A549 (cell line): ENCODE data around the gene CNTNAP5. TPM values are rescaled to one million over a fixed set of nuclear protein-coding genes. Genes with fewer than 3 reads are reported as not detected.

ENCODE experiments used
- ATAC-seq, 2 experiments: fragments of 200-7000 bp in 1 of 2; fragments of >200 bp in 1 of 2; cut with Nextera tagmentation in 1 of 2; cut with Tn5 transposase in 1 of 2; 3 replicates each; pipeline versions ENCODE4 v1.8.0 to v1.9.1; 2018 to 2020; ENCODE audit warnings: mild to moderate bottlenecking in 1 of 2, moderate library complexity in 1 of 2
- CTCF ChIA-PET: fragments of 300-600 bp; sonication (Branson Sonifier 250); formaldehyde crosslinking; extraction: SDS; loops from one replicate; lab custom pipeline; 2021; ENCODE audit warnings: antibody characterized with exemption, inconsistent platforms; lab: Yijun Ruan, JAX
- POLR2A ChIA-PET: fragments of 350-600 bp; formaldehyde crosslinking; extraction: SDS; loops from one replicate; lab custom pipeline; 2021; ENCODE audit warnings: antibody characterized with exemption, inconsistent platforms; lab: Yijun Ruan, JAX
- DNase-seq, 2 experiments: peaks; one replicate each; pipeline versions ENCODE4 v3.0.0 to v3.0.0-alpha.2; 2011 to 2016; ENCODE audit warnings: low read depth in 1 of 2, low spot score in 1 of 2
- FAIRE-seq: peaks from 2 replicates; lab custom pipeline; 2011; peaks lifted over from hg19 to GRCh38; lab: Jason Lieb, UNC
- H3K27ac ChIP-seq, 2 experiments: fragments of >200 bp; sonication (Bioruptor Twin); formaldehyde crosslinking; 3 replicates each; pipeline ENCODE4 v1.5.1; 2016 to 2017
- H3K4me1 ChIP-seq: fragments of >200 bp; sonication (Bioruptor Twin); formaldehyde crosslinking; 3 replicates; pipeline ENCODE4 v1.6.1; 2016
- H3K4me2 ChIP-seq: fragments of >200 bp; sonication (Bioruptor Twin); formaldehyde crosslinking; 3 replicates; pipeline ENCODE4 v1.6.1; 2016
- H3K4me3 ChIP-seq: fragments of >200 bp; sonication (Bioruptor Twin); formaldehyde crosslinking; 3 replicates; pipeline ENCODE4 v1.5.1; 2016
- H3K9me3 ChIP-seq: fragments of >200 bp; sonication (Bioruptor Twin); formaldehyde crosslinking; 3 replicates; pipeline ENCODE4 v1.6.1; 2016
- CBX8 ChIP-seq: fragments of 200-600 bp; sonication (generic); IDR thresholded peaks from 2 replicates; pipeline ENCODE4 v1.6.1; 2016
- CHD2 ChIP-seq: fragments of 150-350 bp; IDR thresholded peaks from 2 replicates; pipeline ENCODE4 v1.6.1; 2014; ENCODE audit warnings: low read length; ENCODE audit not compliant: partially characterized antibody
- CHD4 ChIP-seq: fragments of 200-600 bp; sonication (generic); IDR thresholded peaks from 2 replicates; pipeline ENCODE4 v1.6.1; 2016; ENCODE audit warnings: antibody characterized with exemption, mild to moderate bottlenecking, borderline replicate concordance
- ELK1 ChIP-seq: fragments of 150-350 bp; IDR thresholded peaks from 2 replicates; pipeline ENCODE4 v1.6.1; 2014; ENCODE audit warnings: low read depth, mild to moderate bottlenecking, low read length
- EP300 ChIP-seq, 2 experiments: fragments of >200 bp; sonication (Bioruptor Twin); formaldehyde crosslinking; IDR thresholded peaks; 2 replicates in 1 of 2; 3 replicates in 1 of 2; pipeline ENCODE4 v1.6.1; 2016 to 2017
- ESRRA ChIP-seq: fragments of 150-350 bp; IDR thresholded peaks from 2 replicates; pipeline ENCODE4 v1.6.1; 2014; ENCODE audit warnings: mild to moderate bottlenecking, low read length, borderline replicate concordance
- GATA3 ChIP-seq: IDR thresholded peaks from 2 replicates; pipeline ENCODE4 v1.6.1; 2012; ENCODE audit warnings: borderline replicate concordance
- HES2 ChIP-seq: fragments of >200 bp; sonication (Bioruptor Twin); formaldehyde crosslinking; IDR thresholded peaks from 2 replicates; pipeline ENCODE4 v1.6.1; 2016
- HEYL ChIP-seq: fragments of 250-450 bp; sonication (Bioruptor Pico); IDR thresholded peaks from 2 replicates; pipeline ENCODE4 v1.8.0; 2021; ENCODE audit warnings: mild to moderate bottlenecking, moderate library complexity
- HOXA7 ChIP-seq: fragments of 250-450 bp; sonication (Bioruptor Pico); IDR thresholded peaks from 2 replicates; pipeline ENCODE4 v1.5.0; 2020; ENCODE audit warnings: mild to moderate bottlenecking, moderate library complexity
- HOXB13 ChIP-seq: fragments of 250-450 bp; sonication (Bioruptor Pico); IDR thresholded peaks from 2 replicates; pipeline ENCODE4 v1.5.0; 2020; ENCODE audit warnings: low read depth, mild to moderate bottlenecking, moderate library complexity
- JUNB ChIP-seq: fragments of >200 bp; sonication (Bioruptor Twin); formaldehyde crosslinking; IDR thresholded peaks from 2 replicates; pipeline ENCODE4 v1.6.1; 2016
- KDM1A ChIP-seq: fragments of 200-600 bp; sonication (generic); IDR thresholded peaks from 2 replicates; pipeline ENCODE4 v1.6.1; 2016; ENCODE audit warnings: low read depth, mild to moderate bottlenecking
- KDM5A ChIP-seq: fragments of 200-600 bp; sonication (generic); IDR thresholded peaks from 2 replicates; pipeline ENCODE4 v1.6.1; 2016; ENCODE audit warnings: antibody characterized with exemption, mild to moderate bottlenecking
- MAFK ChIP-seq: fragments of 450-650 bp; IDR thresholded peaks from 2 replicates; pipeline ENCODE4 v1.6.1; 2014; ENCODE audit not compliant: partially characterized antibody
- MAZ ChIP-seq: fragments of 150-350 bp; IDR thresholded peaks from 2 replicates; pipeline ENCODE4 v1.6.1; 2014; ENCODE audit warnings: antibody characterized with exemption, low read depth, low read length, borderline replicate concordance
- MYC ChIP-seq: IDR thresholded peaks from 2 replicates; pipeline ENCODE4 v1.6.1; 2012; ENCODE audit warnings: mild to moderate bottlenecking, inconsistent platforms, low read length, improper control_type of control experiment, borderline replicate concordance
- NPAS2 ChIP-seq: fragments of 250-450 bp; sonication (Bioruptor Pico); IDR thresholded peaks from 2 replicates; pipeline ENCODE4 v1.8.0; 2022; ENCODE audit warnings: mild to moderate bottlenecking, moderate library complexity, borderline replicate concordance
- NR3C1 ChIP-seq: fragments of >200 bp; sonication (Bioruptor Twin); formaldehyde crosslinking; IDR thresholded peaks from 3 replicates; pipeline ENCODE4 v1.6.1; 2017
- POLR2AphosphoS2 ChIP-seq: conservative IDR thresholded peaks from 2 replicates; pipeline ENCODE4 v1.6.1; 2012; ENCODE audit warnings: low read length, improper control_type of control experiment, inconsistent platforms
- RFX5 ChIP-seq: fragments of 450-650 bp; IDR thresholded peaks from 2 replicates; pipeline ENCODE4 v1.7.1; 2014; ENCODE audit warnings: antibody characterized with exemption, mild to moderate bottlenecking, moderate library complexity
- RNF2 ChIP-seq: fragments of 200-600 bp; sonication (generic); IDR thresholded peaks from 2 replicates; pipeline ENCODE4 v1.6.1; 2016; ENCODE audit warnings: low read depth, mild to moderate bottlenecking, antibody characterized with exemption, moderate library complexity, borderline replicate concordance
- SREBF2 ChIP-seq: fragments of 450-650 bp; IDR thresholded peaks from 2 replicates; pipeline ENCODE4 v1.6.1; 2014; ENCODE audit warnings: mild to moderate bottlenecking, moderate library complexity
- ZC3H11A ChIP-seq: fragments of 450-650 bp; IDR thresholded peaks from 2 replicates; pipeline ENCODE4 v1.6.1; 2014; ENCODE audit warnings: antibody characterized with exemption, mild to moderate bottlenecking
- ZFP36 ChIP-seq: fragments of 450-650 bp; IDR thresholded peaks from 2 replicates; pipeline ENCODE4 v1.6.1; 2014; ENCODE audit warnings: borderline replicate concordance; ENCODE audit not compliant: partially characterized antibody
- ZNF302 ChIP-seq: fragments of 250-450 bp; sonication (Bioruptor Pico); IDR thresholded peaks from 2 replicates; pipeline ENCODE4 v1.9.0; 2021; ENCODE audit warnings: inconsistent platforms, mild to moderate bottlenecking, moderate library complexity
- WGBS: methylation state at CpG from one replicate; pipeline ENCODE4 v1.1.6; 2017; ENCODE audit errors: missing lambda C conversion rate; 5-methylcytosine and 5-hydroxymethylcytosine counted together
- polyA plus RNA-seq, 4 experiments: library from polyadenylated mRNA; depleted of rRNA in 3 of 4; stranded (reverse); fragments of >200 nt; fragmentation: RNase III in 1 of 4; extraction: RNeasy Plus Mini Kit Qiagen cat#74134 plus additional on column Dnase treatment in 1 of 4; gene quantifications; 2 replicates in 3 of 4; 3 replicates in 1 of 4; pipeline ENCODE4 v1.2.3, GENCODE V29; 2011 to 2017

The CNTNAP5 gene
- polyA plus RNA-seq, 2 of the 4 experiments (the other 2 are of a cell fraction) = not detected

- DNase-seq (no peak), ATAC-seq (no peak), FAIRE-seq (no peak)
- CTCF ChIA-PET = no interaction called here
- no peak overlapping the region for H3K4me2 ChIP-seq
- WGBS = 0% methylated on average over 1 of the region's 1 CpG
- no peak overlapping the region for H3K4me3 ChIP-seq
- TF ChIP-seq ZC3H11A (peak; percentile 60), RFX5 (no peak), EP300 (IDR thresholded peaks at IDR 0.05) (no peak)
- H3K4me1 ChIP-seq = no peaks in the 10 kb centered on the region
- no peaks in the 10 kb centered on the region for H3K9me3 ChIP-seq
- no peak overlapping the region for H3K27ac ChIP-seq
- POLR2A ChIA-PET = no interaction called here
These were observed 153.6 kb downstream of the CNTNAP5 start for GRCh38 chr2:124178719-124179118.

GRCh38 chr2:124180635-124181034 lies 155.5 kb downstream of the CNTNAP5 start:
- no peak for FAIRE-seq
- POLR2A ChIA-PET = no interaction called here
- Histone ChIP-seq H3K27ac (no peak overlapping the region), H3K4me1 (no peaks in the 10 kb centered on the region), H3K9me3 (no peaks in the 10 kb centered on the region), H3K4me3 (no peak overlapping the region), H3K4me2 (no peak overlapping the region)
- TF ChIP-seq CHD4 (no peak), POLR2AphosphoS2 (no peak), HES2 (no peak), KDM1A (no peak), NR3C1 (no peak), ZC3H11A (no peak), MYC (no peak), GATA3 (no peak), ZNF302 (CRISPR knock-in tag) (no peak), CBX8 (no peak), MAZ (no peak), NPAS2 (no peak), ZFP36 (no peak), ELK1 (no peak), SREBF2 (no peak)
- no peak for ATAC-seq
- CTCF ChIA-PET = interaction anchor here (0.6 kb wide), 2 partner anchors 14 to 349 kb away, joined by 3 read pairs; no protein-coding TSS in a partner anchor
- no peak for DNase-seq

- no peak overlapping the region for H3K27ac ChIP-seq
- no peak overlapping the region for H3K4me2 ChIP-seq
- ATAC-seq = no peak
- no peaks in the 10 kb centered on the region for H3K9me3 ChIP-seq
- no peak for FAIRE-seq
- H3K4me3 ChIP-seq = no peak overlapping the region
- no peaks in the 10 kb centered on the region for H3K4me1 ChIP-seq
- TF ChIP-seq CHD2 (no peak), HOXB13 (CRISPR knock-in tag) (no peak), ESRRA (no peak), JUNB (no peak), MAFK (no peak), HOXA7 (CRISPR knock-in tag) (no peak), KDM5A (no peak), HEYL (no peak), RNF2 (no peak), GATA3 (no peak)
- DNase-seq = no peak
- CTCF ChIA-PET = interaction anchor here (0.6 to 0.7 kb wide), 2 partner anchors 54 to 215 kb away, joined by 3 to 4 read pairs; no protein-coding TSS in a partner anchor
- 0% methylated on average over 1 of the region's 1 CpG for WGBS
- POLR2A ChIA-PET = no interaction called here
These were observed 161.7 kb downstream of the CNTNAP5 start for GRCh38 chr2:124186801-124187200.
